ENCODE results near the gene ADGRG2. TPM values are rescaled to one million over a fixed set of nuclear protein-coding genes. Genes with fewer than 3 reads are reported as not detected.

ADGRG2 gene
- total RNA-seq, 1 donor from 2014 or later, result 1.8 TPM

DNA sequence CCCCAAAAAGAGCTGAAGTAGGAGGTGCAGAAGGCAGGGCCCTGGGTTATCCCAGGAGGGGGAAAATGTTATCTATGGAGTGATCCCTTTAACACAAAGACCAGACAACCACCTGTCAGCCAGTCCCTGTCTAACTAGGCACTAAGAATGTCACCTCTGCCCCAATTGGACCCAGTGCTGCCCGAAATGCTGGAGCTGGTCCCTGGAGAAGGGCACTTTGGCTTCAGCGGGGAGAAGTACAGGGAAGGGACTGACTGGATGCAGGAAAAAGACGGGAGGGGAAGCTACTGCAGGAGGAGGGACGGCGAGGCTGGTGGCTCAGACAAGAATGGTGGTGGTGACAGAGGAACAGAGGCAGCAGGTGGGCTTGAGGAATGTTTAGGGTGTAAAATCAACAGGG lies 155.6 kb downstream of the ADGRG2 start:
- Histone ChIP-seq H3K27me3 (no peaks in the 10 kb centered on the region), H3K36me3 (no peaks in the 10 kb centered on the region), H3K9me3 (no peaks in the 10 kb centered on the region), H3K27ac (no peak overlapping the region), H3K4me1 (no peaks in the 10 kb centered on the region), H3K4me3 (no peak overlapping the region)
- TF ChIP-seq, protein P1, sequence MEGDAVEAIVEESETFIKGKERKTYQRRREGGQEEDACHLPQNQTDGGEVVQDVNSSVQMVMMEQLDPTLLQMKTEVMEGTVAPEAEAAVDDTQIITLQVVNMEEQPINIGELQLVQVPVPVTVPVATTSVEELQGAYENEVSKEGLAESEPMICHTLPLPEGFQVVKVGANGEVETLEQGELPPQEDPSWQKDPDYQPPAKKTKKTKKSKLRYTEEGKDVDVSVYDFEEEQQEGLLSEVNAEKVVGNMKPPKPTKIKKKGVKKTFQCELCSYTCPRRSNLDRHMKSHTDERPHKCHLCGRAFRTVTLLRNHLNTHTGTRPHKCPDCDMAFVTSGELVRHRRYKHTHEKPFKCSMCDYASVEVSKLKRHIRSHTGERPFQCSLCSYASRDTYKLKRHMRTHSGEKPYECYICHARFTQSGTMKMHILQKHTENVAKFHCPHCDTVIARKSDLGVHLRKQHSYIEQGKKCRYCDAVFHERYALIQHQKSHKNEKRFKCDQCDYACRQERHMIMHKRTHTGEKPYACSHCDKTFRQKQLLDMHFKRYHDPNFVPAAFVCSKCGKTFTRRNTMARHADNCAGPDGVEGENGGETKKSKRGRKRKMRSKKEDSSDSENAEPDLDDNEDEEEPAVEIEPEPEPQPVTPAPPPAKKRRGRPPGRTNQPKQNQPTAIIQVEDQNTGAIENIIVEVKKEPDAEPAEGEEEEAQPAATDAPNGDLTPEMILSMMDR (IDR thresholded peaks at IDR 0.05), result no peak
- intact Hi-C loops (cut with DNase I), result no loop called here
- DNase-seq (no peak), ATAC-seq (no peak)

DNA sequence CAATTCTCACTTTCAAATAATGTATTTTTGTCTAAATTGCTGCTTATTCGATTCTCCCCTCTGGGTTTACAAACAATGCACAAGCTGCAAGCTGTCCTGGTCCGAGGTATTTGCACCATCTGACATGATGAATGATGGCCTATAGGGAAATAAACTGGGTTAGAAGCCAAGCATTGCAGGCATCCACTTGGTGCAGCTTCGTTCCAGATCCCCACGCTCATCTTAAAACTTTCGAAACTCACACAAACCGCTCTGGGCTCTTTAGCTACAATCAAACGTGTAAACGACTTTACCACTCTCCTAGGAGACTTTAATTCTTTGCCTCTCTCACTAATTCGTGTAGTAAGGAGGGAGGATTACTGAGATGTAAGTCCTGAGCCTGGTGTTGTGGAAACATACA lies 157.4 kb downstream of the ADGRG2 start:
- Histone ChIP-seq H3K9me3 (no peaks in the 10 kb centered on the region), H3K4me1 (no peaks in the 10 kb centered on the region), H3K36me3 (no peaks in the 10 kb centered on the region), H3K4me3 (no peak overlapping the region), H3K27me3 (no peaks in the 10 kb centered on the region), H3K27ac (no peak overlapping the region)
- DNase-seq, result no peak
- TF ChIP-seq, protein P1 (IDR thresholded peaks at IDR 0.05), result no peak
- intact Hi-C loops (cut with DNase I), result no loop called here
- no peak for ATAC-seq

DNA sequence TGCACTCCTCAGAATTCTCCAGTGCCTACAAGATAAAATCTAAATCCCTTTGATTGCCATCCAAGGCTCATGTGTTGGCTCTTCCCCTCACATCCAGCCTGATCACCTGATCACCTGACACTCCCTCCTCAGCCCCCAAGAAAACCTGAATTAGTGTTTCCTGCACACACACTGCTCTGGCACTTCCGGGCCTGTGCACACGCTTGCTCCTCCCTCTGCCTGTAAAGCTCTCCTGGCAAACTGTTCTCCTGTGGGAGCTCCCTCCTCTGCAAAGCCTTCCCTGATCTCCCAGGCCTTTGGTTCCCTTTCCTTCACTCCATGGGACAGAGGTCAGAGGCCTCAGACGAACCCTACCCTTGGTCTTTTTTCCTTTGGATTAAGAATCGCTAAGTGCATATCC lies 158.2 kb downstream of the ADGRG2 start:
- DNase-seq, result no peak
- Histone ChIP-seq H3K9me3 (no peaks in the 10 kb centered on the region), H3K27me3 (no peaks in the 10 kb centered on the region), H3K36me3 (no peaks in the 10 kb centered on the region), H3K27ac (no peak overlapping the region), H3K4me1 (no peaks in the 10 kb centered on the region), H3K4me3 (no peak overlapping the region)
- intact Hi-C loops (cut with DNase I), result no loop called here
- TF ChIP-seq, protein P1 (IDR thresholded peaks at IDR 0.05), result no peak
- ATAC-seq, result no peak

DNA sequence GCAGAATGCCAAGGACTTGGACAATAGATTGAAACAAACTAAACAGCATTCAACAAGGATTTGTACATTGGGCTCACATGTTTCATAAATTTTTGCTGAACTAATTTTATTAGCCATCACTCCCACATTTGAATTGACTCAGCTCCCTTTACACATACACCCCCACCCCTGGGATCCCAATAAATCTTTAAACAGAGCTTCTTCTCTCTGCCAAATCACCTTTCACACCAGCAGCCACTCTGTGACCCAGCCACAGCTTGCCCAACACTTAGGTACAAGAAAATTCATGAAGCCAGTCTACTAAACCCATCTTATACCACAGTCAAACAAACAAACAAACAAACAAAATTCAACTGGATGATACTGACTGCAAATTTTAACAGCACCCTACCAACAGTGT lies 159.9 kb downstream of the ADGRG2 start:
- Histone ChIP-seq H3K9me3 (no peaks in the 10 kb centered on the region), H3K27ac (no peak overlapping the region), H3K27me3 (no peaks in the 10 kb centered on the region), H3K4me3 (no peak overlapping the region), H3K4me1 (no peaks in the 10 kb centered on the region), H3K36me3 (no peaks in the 10 kb centered on the region)
- intact Hi-C loops (cut with DNase I), result no loop called here
- DNase-seq (no peak), ATAC-seq (no peak)
- TF ChIP-seq, protein P1 (IDR thresholded peaks at IDR 0.05), result no peak

DNA sequence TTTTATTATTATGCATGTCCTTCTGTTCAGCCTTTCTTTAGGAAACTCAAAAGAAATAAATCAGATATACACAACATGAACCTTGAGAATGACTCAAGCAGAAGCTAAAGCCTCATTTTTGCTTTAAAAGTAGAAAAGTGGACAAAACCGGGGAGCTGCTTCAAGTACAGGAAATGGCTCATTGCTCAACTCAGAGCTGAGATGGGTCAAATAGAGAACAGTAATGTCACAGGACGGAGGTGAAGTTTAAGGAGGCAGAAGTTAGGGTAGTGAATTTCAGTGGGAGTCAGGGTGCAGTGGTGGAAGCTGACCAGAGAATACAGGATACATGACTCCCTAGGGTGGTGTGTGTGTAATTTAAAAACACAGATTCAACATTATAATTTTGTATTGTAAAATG lies 160.6 kb downstream of the ADGRG2 start:
- ATAC-seq (peak; percentile 62), DNase-seq (no peak)
- Histone ChIP-seq H3K9me3 (no peaks in the 10 kb centered on the region), H3K27me3 (no peaks in the 10 kb centered on the region), H3K36me3 (no peaks in the 10 kb centered on the region), H3K4me3 (no peak overlapping the region), H3K27ac (no peak overlapping the region), H3K4me1 (no peaks in the 10 kb centered on the region)
- intact Hi-C loops (cut with DNase I), result no loop called here
- TF ChIP-seq, protein P1 (IDR thresholded peaks at IDR 0.05), result no peak

DNA sequence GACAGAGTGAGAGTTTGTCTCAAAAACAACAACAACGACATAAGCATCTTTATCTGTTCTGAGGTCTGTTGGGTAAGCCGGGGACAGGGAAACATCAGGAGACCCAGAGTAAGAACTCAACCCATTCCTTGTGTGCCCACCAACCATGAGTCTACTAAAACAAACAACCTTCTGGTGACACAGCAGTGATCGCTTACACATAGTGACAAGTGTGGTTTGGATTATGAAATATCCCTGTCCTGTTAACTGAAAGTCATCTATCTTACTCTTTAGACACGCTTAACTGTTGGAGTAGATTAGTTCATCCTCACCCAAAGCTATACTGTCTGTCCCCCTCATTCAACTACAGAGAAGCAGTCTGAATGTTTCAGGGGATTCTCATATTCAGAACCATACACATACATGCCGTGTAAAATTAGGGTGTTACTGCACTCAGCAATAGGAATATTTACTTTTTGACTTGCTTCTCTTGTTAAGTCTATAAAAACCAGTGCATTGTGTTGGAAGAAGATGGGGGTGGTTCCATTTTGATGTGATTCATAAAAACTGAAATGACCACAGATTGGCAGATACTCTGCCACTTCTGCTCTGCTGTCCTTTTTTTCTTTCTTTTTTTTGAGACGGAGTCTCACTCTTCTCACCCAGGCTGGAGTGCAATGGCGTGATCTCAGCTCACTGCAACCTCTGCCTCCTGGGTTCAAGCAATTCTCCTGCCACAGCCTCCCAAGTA lies 165.8 kb downstream of the ADGRG2 start:
- H3K27me3 ChIP-seq, result no peaks in the 10 kb centered on the region
- no peak overlapping the region for H3K27ac ChIP-seq
- TF ChIP-seq, protein P1 (IDR thresholded peaks at IDR 0.05), result no peak
- DNase-seq (no peak), ATAC-seq (no peak)
- no peaks in the 10 kb centered on the region for H3K9me3 ChIP-seq
- intact Hi-C loops (cut with DNase I), result no loop called here
- no peaks in the 10 kb centered on the region for H3K36me3 ChIP-seq
- H3K4me3 ChIP-seq, result no peak overlapping the region
- H3K4me1 ChIP-seq, result no peaks in the 10 kb centered on the region

Data from upper lobe of right lung (tissue), 1 donor.